HUDEP-2 (cell line): ENCODE measurements around the gene SF3B2.
"Not testable (repeated sequence)": the region's sequence is repeated elsewhere in the genome, so short reads cannot be mapped to it uniquely, and the experiment has no call there.

Experiments
- DNase-seq, 76 experiments: peaks; one replicate each; lab custom pipeline; 2025; ENCODE audit not compliant: unreplicated experiment in 76 of 76; lab: John Stamatoyannopoulos, UW

The SF3B2 gene, protein sequence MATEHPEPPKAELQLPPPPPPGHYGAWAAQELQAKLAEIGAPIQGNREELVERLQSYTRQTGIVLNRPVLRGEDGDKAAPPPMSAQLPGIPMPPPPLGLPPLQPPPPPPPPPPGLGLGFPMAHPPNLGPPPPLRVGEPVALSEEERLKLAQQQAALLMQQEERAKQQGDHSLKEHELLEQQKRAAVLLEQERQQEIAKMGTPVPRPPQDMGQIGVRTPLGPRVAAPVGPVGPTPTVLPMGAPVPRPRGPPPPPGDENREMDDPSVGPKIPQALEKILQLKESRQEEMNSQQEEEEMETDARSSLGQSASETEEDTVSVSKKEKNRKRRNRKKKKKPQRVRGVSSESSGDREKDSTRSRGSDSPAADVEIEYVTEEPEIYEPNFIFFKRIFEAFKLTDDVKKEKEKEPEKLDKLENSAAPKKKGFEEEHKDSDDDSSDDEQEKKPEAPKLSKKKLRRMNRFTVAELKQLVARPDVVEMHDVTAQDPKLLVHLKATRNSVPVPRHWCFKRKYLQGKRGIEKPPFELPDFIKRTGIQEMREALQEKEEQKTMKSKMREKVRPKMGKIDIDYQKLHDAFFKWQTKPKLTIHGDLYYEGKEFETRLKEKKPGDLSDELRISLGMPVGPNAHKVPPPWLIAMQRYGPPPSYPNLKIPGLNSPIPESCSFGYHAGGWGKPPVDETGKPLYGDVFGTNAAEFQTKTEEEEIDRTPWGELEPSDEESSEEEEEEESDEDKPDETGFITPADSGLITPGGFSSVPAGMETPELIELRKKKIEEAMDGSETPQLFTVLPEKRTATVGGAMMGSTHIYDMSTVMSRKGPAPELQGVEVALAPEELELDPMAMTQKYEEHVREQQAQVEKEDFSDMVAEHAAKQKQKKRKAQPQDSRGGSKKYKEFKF

DNA sequence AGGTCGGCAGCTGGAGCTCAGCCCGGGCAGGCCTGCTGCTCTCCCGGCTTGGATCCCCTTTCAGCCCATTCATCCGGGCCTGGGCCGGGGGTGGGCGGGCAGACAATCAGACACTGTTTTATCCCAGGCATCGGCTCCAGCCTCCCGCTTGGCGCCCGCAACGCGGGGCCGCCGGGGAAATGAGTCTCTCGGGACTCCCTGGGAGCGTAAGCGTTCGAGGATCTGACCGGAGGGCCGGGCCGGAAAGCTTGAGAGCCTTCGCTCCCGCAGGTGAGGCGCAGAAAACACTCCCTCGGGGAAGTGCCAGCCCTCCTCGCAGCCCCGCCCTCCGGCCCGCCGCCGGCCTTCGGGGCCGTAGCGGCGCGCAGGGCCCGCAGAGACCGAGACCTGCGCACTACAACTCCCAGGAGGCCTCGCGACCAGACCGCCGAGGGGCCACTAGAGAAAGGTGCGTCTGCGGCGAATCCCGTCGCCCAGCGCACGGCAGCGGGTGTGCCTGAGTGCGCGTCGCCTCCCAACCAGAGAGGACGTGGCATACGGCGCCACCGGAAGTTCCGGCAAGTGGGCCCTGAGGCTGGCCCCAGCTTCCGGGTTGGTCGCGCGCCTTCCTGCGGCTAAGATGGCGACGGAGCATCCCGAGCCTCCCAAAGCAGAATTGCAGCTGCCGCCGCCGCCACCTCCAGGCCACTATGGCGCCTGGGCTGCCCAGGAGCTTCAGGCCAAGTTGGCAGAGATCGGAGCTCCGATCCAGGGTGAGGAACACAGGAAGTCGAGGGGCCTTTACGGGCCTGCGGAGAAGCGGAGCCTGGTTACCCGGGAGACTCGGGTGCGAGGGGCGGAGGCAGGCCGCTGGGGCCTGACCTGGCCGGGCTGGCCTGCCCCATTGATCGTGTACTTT is at the start of gene SF3B2:
Gene SF3B2, plus strand, starts transcription at position 599 of the 898 bp plus-strand sequence. Its CDS starts 21 bp downstream, at position 620.
- DNase-seq: peak in 75 of 76 experiments; percentile 40 to 97 (median 94)

GRCh38 chr11:66002648-66003225 is 49.4 kb upstream of the SF3B2 start:
- DNase-seq: peak in 24 of 76 experiments; percentile 21 to 70 (median 50)

GRCh38 chr11:66003291-66003690 is 48.9 kb upstream of the SF3B2 start:
- DNase-seq: no peak

GRCh38 chr11:66004186-66004585 is 48.0 kb upstream of the SF3B2 start:
- DNase-seq: no peak

DNA sequence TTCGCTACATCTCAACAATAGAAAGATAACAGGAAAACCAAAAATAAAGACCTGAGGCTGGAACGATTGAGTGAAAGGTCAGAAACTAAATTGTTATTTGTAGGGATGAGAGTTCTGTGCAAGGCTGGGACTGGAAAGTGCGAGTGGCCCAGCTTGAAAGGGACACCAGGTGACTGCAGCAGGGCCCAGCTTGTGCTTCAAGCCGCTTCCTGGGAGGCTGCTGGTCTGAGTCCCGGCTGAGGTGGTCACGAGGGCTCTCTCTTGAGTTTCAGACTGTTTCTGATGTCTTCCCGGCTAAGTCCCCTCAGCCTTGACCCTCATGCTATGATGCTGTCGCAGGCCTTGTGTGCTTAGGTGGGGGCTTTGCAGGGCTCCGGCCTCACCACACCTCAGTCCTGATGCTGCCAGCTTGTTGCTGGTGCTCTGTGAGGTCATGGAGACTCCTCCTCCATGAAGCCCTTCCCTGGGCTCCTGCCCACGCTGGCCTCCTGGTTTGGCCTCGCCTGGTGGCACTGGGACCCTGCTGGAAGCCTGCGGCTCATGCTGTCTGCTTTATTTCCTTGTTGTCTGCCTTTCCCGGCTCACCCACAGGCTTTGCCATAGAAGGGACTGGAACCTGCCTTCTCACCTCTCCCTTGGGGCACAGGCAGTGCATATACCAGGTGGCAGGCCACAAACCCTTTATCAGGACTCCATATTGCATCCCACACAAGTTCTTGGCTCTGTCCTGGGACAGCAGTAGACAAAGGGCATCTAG is 45.9 kb upstream of the SF3B2 start:
- DNase-seq: no peak

DNA sequence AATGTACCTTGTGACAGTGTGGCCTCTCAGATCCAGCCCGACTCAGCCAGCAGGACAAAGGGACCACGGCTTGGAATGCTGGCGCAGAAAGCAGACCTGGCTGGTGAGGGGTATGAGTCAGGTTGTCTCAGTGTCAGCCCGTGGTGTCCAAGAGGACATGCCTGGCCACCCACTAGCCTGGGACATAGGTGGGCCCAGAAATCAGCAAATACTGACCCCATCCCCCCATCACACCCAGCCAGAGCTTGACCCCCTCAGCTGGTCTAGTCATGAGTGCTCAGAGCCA is 45.3 kb upstream of the SF3B2 start:
- DNase-seq: no peak

- peak in 39 of 76 experiments; percentile 8 to 68 (median 31) for DNase-seq
Measured at GRCh38 chr11:66007201-66007634, 44.9 kb upstream of the SF3B2 start.

DNA sequence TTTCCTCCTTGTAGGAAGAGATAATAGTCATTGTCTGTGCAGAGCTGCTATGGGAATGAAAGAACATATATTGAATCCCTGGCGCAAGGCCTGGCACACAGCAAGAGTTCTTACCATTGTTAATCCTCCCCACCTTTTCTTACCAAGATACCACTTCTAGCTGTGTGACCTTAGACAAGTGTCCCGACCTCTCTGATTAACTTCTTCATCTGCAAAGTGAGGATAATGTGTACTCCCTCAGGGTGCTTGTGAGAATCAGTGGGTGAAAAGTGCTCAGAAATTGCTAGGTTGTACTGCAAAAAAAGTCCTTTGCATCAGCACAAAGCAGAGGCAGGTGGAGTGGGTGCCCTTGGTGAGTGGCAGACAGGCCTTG is 44.1 kb upstream of the SF3B2 start:
- DNase-seq: no peak

GRCh38 chr11:66008468-66009101 is 43.6 kb upstream of the SF3B2 start:
- peak in 1 of 76 experiments; percentile 8 for DNase-seq

- not testable (repeated sequence) for DNase-seq
Measured at GRCh38 chr11:66010036-66010435, 42.1 kb upstream of the SF3B2 start.

DNA sequence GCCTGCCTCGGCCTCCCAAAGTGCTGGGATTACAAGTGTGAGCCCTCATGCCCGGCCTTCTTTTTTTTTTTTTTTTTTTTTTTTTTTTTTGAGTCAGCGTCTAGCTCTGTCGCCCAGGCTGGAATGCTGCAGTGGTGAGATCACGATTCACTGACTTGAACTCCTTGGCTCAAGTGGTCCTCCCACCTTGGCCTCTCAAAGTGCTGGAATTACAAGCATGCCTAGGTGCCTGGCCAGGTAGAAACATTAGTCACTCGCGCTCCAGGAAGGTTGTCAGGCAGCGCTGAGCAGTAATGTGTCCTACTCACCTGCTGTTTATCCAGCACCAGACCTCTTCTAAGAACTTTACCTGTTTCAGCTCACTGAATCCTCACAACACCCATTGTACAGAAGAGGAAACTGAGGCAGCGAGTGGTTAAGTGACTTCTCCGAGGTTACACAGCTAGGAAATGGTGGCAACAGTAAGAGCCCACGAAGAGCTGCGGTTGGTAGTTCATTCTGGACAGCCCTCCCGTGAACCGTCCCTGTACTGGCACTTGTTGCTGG is 40.9 kb upstream of the SF3B2 start:
- no peak for DNase-seq

GRCh38 chr11:66011785-66012303 is 40.3 kb upstream of the SF3B2 start, which contains the start of gene CST6:
Gene CST6, plus strand, starts transcription at chr11:66012008. Its CDS starts 37 bp downstream, at chr11:66012045.
- DNase-seq: no peak

GRCh38 chr11:66012371-66012945 is 39.7 kb upstream of the SF3B2 start:
- no peak for DNase-seq

DNA sequence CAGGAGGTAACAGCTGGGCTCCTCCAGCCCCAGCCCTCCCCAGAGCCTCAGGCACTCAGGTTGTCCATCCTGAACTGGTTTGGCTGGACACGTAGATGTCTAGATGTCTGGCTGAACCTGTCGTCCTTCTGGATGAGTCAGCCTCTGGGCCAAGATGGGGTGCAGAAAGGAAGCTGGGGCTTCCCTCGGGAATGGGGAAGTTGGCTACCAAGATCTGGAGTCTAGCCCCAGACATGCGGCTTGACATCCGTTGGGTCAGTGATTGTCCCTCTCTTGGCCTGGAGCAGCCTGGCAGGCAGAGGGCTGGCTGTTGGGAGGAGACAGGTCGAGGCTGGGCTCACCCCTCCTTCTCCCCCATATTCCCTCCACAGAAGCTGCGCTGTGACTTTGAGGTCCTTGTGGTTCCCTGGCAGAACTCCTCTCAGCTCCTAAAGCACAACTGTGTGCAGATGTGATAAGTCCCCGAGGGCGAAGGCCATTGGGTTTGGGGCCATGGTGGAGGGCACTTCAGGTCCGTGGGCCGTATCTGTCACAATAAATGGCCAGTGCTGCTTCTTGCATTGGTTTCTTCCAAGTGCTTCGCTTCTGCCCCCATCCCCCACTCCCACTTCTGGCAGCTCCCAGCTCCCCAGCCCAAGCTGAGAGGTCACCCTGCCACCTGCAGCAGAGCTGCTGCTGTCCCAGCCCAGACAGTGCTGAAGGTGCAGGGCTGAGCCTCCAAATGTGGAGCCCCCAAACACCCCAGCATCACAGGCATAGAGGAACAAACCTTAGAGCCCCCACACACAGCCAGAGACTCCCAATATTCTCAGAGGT is 39.0 kb upstream of the SF3B2 start:
- peak in 17 of 76 experiments; percentile 11 to 57 (median 41) for DNase-seq

DNA sequence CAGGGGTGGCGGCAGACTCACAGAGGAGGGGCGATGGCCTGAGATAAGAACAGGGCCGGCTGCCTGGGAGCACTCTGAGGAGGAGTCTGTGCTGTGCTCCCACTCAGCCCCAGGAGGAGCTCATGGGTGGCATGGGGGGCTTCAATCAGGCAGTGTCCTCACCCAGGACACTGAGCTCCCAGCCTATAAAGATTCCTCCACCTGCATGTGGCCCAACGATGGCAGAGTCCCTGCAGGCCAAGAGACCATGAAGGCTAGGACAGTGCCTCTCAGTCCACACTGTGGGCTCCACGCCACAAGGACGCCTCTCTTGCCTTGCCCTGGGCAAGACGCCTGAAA is 38.4 kb upstream of the SF3B2 start:
- DNase-seq: peak in 1 of 76 experiments; percentile 25

- DNase-seq: no peak
Measured at GRCh38 chr11:66014804-66015453, 37.2 kb upstream of the SF3B2 start.

GRCh38 chr11:66015454-66015881 is 36.7 kb upstream of the SF3B2 start:
- DNase-seq: no peak
